HG02981 (cell line): ENCODE measurements around the gene ULK4.
"Not testable (repeated sequence)": the region's sequence is repeated elsewhere in the genome, so short reads cannot be mapped to it uniquely, and the experiment has no call there.

Experiments
- ATAC-seq: cut with Tn5 transposase; IDR thresholded peaks from one replicate; pipeline ENCODE4 v1.9.1; 2021; ENCODE audit warnings: mild to moderate bottlenecking, moderate library complexity; ENCODE audit not compliant: unreplicated experiment

Gene ULK4

DNA sequence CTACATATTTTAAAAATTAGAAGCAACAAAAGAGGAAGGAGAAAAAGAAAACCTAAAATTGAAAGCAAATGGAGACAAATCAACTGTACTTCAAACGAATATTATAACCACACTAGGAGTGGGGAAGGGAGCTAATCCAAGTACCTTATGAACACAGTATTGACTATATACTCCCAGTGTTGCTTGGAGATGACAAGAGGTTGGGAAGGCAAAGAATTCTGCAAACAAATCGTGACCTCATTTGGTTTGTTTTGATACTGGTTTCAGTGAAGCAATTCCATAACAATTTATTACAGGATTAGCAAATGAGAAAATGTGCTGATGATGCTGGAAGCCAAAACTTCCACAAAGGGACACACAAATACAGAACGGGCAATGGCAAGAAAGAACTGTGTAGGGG lies 268.1 kb downstream of the ULK4 start:
- no peak for ATAC-seq

DNA sequence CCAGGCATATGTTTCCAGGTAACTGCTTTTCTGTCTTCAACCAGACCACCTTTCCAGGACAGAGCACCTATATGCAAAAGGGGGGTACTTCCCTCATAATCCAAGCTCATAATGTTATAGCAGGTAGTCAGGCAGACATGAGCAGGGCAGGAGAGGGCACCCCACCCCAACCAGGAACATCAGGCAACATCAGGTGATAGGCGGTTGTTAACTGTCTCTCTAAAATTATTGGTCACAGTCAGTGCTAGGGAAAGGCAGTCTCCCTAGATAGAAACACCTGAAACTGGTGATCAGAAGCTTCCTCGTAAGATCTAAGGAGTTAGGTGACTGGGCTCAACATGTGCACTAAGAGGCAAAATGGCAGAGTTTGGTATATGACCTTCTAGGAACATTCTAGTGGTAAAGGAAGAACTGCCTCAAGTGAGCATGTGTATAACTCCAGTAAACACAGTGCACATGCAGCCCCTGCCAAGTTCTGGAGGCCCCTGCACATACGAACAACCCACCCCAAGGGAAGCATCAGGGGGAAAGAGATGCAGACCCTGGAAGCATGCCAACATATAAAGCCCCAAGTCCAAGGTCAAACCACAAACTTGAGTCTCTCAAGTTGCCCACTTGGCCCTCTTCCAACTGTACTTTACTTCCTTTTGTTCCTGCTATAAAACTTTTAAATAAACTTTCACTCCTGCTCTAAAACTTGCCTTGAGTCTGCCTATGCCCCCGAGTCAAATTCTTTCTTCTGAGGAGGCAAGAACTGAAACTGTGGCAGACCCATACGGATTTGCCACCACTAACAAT lies 270.9 kb downstream of the ULK4 start:
- ATAC-seq: no peak

GRCh38 chr3:41688595-41689380 lies 273.1 kb downstream of the ULK4 start:
- no peak for ATAC-seq

DNA sequence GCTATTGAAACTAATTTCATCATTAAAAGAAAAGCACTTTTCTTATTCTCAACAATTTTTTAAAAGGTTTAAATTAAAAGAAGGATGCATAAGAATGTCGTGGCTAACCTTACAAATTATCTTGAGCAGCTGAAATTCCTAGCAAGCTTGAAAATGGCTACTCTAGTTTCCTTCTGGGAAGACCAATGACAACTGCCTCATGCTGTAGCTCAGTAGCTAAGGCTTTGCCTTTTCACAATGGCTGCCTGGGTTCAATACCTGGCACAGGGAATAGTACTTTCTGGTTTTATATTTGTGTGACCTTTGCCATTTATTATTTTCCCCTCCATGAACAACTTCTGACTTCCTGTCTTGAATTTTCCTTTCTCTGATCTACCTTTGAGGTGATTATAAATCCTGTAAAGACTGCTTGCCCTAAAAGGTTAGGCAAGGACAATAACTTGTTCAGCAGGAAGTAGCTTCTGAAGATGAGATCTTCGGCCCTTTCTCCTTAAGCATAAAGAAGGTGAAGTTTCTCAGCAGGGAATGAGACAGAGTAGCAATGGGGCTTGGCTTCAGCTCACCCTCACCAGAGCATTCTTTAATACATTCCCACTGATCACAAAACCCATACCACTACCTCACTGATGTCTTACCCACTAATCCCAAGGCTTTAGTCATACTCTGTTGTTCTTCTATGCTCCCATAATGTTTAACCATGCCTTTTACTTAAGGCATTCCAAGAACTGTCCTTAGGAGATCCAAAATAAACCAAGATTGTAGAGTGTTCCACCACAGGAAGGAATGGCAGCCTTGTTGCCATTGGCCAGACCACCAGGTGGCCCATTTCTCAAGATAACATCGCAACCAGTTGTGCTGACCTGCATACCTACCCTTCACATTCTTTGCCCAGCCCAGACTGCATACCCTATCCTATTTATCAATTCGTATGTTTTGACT lies 276.8 kb downstream of the ULK4 start:
- ATAC-seq: no peak

- ATAC-seq: no peak
Observed at GRCh38 chr3:41683666-41684350, 278.1 kb downstream of the ULK4 start.

- ATAC-seq: no peak
Observed at GRCh38 chr3:41682996-41683395, 278.9 kb downstream of the ULK4 start.

GRCh38 chr3:41682382-41682781 lies 279.5 kb downstream of the ULK4 start:
- no peak for ATAC-seq

DNA sequence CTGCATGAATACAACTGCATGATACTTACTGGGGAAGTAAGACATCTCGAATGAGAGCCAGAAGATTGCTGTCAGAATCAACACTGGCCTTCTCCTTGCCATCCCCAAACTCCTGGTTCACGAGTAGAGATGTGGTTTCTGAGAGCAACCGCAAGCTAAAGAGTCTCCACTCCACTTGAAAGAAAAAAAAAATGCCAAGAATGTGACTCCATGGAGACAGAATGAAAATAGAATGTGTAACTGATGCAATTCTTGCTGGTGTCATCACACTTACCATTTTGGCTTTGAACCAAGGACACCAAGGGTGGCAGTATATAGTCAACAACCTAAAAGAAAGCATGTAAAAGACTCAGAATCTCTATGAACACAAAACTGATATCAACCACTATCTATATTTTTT lies 280.4 kb downstream of the ULK4 start:
- no peak for ATAC-seq

- ATAC-seq: no peak
Observed at GRCh38 chr3:41679374-41679773, 282.5 kb downstream of the ULK4 start.

- ATAC-seq: not testable (repeated sequence)
Observed at GRCh38 chr3:41675102-41675501, 286.8 kb downstream of the ULK4 start.

DNA sequence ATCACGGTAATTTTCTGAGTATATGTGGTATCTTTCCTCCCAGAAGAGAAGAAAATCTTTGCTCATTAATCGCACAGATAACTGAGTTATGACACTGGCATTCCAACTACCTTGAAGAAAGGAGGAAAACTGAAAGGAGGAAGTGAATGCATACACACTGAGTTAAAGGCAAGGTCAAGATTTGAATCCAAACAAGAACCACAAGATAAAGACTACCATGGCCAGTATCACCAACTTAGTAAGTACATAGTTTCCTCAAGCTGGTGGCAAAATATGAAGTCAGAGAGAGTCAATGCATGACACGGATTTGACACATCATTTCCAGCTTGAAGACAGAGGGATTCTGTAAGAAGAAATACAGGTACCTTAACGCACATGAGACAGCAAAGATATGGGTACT lies 287.5 kb downstream of the ULK4 start:
- no peak for ATAC-seq

- no peak for ATAC-seq
Observed at GRCh38 chr3:41673650-41674049, 288.3 kb downstream of the ULK4 start.

DNA sequence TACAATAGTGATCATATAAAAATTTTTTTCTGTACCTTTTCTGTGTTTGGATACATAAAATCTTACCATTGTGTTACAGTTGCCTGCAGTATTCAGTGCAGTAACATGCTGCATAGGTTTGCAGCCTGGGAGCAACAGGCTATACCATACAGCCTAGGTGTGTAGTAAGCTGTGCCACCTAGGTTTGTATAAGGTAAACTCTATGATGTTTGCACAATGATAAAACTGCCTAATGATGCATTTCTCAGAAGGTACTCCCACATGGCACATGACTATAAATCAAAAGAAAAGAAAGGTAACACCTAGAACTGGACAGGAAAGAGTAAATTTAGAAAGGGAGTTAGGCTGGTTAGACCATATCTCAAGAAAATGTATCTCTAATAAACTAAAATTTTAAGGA lies 293.5 kb downstream of the ULK4 start:
- ATAC-seq: no peak

- no peak for ATAC-seq
Observed at GRCh38 chr3:41662288-41662687, 299.6 kb downstream of the ULK4 start.

- ATAC-seq: no peak
Observed at GRCh38 chr3:41661796-41662195, 300.1 kb downstream of the ULK4 start.

- no peak for ATAC-seq
Observed at GRCh38 chr3:41660510-41660909, 301.4 kb downstream of the ULK4 start.

DNA sequence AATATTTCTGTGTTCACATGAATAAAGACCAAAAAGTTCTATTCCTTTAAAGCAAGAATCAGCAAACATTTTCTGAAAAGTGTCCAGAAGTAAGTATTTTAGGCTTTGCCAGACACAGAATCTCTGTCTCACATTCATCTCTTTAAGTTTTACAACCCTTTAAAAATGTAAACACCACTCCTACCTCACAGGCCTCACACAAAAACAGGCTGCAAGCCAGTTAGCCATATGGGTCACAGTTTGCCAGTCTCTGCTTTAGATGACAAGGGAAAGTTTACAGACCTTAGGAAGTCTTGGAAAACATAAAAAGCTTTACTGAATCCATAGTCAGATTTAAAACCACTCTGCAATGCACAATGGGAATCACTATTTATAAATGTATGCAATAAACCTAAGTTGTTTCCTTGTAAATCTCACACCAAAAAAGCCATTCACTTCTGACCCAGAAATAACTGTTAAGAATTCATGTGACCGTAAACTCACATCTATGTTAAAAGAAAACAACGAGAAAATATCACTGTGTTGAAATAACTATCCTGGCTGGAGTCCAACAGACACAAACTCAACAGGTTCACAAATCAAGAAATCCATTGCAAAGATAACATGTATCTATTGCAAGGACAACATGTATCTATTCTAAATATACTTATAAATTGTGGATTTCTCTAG lies 308.2 kb downstream of the ULK4 start:
- no peak for ATAC-seq

DNA sequence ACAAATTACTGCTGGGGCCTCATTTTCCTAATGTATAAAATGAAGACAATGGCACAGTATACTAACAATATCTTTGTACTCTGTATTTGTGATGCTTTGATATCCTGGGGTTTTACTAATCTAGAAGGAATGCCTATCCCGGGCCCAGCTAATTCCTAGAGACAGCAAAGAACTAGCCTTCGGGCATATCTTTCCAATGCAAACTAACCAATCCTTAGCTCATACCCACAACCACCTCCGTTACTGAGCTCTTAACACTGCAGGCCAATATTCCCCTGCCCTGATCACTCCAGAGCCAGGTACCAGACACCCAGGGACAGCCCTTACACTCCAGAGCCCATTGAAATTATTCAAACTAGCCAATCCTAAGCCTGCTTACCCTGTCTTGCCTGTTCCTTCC lies 309.0 kb downstream of the ULK4 start:
- ATAC-seq: no peak

GRCh38 chr3:41652506-41652905 lies 309.4 kb downstream of the ULK4 start:
- ATAC-seq: no peak

DNA sequence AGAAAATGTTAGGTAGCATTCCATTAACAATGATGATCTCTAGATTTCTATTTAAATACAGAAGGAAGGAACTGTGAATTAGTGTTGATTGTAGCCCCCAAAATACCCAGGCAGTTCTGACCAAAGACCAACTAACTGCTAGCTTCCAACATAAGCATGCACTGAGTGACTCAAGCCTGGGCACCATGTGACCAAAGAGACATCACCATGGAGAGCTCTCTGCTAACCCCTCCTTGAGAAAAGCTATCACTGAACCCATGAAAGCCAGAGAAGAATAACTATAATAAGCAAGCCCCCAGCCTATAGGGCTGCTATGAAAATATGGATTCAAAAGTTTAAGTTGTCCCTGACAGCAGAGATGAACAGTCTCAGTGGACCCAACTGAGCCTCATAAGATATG lies 310.2 kb downstream of the ULK4 start:
- no peak for ATAC-seq
